ENCODE results near the gene FAM168A.

Gene FAM168A

GRCh38 chr11:73425108-73425507, 172.8 kb downstream of the FAM168A start:
- Histone ChIP-seq H3K9me3 (ENCODE audit: control insufficient read depth, low read length) (no peaks in the 10 kb centered on the region), H3K36me3 (ENCODE audit: control insufficient read depth, insufficient read depth, low read length) (no peaks in the 10 kb centered on the region), H3K4me1 (ENCODE audit: control insufficient read depth, insufficient read depth, low read length, poor library complexity, severe bottlenecking) (no peaks in the 10 kb centered on the region), H3K27me3 (replicated peaks; ENCODE audit: control insufficient read depth, insufficient read depth, low read length, poor library complexity, severe bottlenecking) (no peaks in the 10 kb centered on the region), H3K4me3 (ENCODE audit: insufficient read depth, low read depth, low read length, poor library complexity, severe bottlenecking) (no peak overlapping the region), H3K27ac (ENCODE audit: insufficient read depth, low read length, poor library complexity, severe bottlenecking) (no peak overlapping the region)
- no peak for DNase-seq

- Histone ChIP-seq H3K4me3 (ENCODE audit: insufficient read depth, low read depth, low read length, poor library complexity, severe bottlenecking) (no peak overlapping the region), H3K27ac (ENCODE audit: insufficient read depth, low read length, poor library complexity, severe bottlenecking) (no peak overlapping the region), H3K36me3 (ENCODE audit: control insufficient read depth, insufficient read depth, low read length) (peaks cover 3% of the 10 kb centered on the region), H3K4me1 (ENCODE audit: control insufficient read depth, insufficient read depth, low read length, poor library complexity, severe bottlenecking) (no peaks in the 10 kb centered on the region), H3K9me3 (ENCODE audit: control insufficient read depth, low read length) (no peaks in the 10 kb centered on the region), H3K27me3 (replicated peaks; ENCODE audit: control insufficient read depth, insufficient read depth, low read length, poor library complexity, severe bottlenecking) (no peaks in the 10 kb centered on the region)
- no peak for DNase-seq
Measured at GRCh38 chr11:73423506-73423905, 174.4 kb downstream of the FAM168A start.

GRCh38 chr11:73422886-73423285, 175.0 kb downstream of the FAM168A start:
- Histone ChIP-seq H3K9me3 (ENCODE audit: control insufficient read depth, low read length) (no peaks in the 10 kb centered on the region), H3K4me3 (ENCODE audit: insufficient read depth, low read depth, low read length, poor library complexity, severe bottlenecking) (no peak overlapping the region), H3K36me3 (ENCODE audit: control insufficient read depth, insufficient read depth, low read length) (peaks cover 3% of the 10 kb centered on the region), H3K4me1 (ENCODE audit: control insufficient read depth, insufficient read depth, low read length, poor library complexity, severe bottlenecking) (no peaks in the 10 kb centered on the region), H3K27me3 (replicated peaks; ENCODE audit: control insufficient read depth, insufficient read depth, low read length, poor library complexity, severe bottlenecking) (no peaks in the 10 kb centered on the region), H3K27ac (ENCODE audit: insufficient read depth, low read length, poor library complexity, severe bottlenecking) (no peak overlapping the region)
- no peak for DNase-seq

DNA sequence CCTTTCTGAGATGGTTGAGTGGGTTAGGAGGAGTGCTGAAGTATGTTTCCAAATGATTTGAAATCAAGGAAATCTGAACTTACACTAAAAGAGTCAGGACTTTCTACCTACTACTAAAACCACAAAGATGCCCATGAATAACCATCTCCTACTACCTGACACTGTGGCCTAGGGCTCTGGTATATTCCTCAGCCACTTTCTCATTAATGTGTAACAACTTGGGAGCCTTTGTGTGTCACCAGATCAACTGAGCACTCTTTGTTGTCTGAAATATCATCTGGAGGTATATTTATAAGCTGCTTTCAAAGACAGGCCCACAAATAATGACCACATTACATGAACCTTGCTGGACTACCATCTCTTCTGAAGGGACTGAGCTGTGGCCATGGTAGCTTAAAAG, 177.8 kb downstream of the FAM168A start:
- DNase-seq: no peak

DNA sequence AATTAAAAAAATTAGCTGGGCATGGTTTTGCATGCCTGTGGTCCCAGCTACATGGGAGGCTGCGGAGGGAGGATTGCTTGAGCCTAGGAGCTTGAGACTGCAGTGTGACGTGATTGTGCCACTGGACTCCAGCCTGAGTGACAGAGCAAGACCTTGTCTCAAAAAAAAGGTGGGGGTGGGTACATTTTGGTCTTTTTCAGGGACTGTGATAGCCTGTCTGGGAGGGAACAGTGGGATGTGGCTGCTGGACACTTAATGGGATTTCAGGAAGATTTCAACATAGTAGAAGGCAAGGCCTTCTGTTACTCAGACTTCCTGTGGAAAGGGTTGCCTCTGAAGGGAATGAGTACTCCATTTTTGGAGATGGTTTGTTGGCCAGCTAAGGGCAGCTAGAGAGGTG, 181.1 kb downstream of the FAM168A start:
- Histone ChIP-seq H3K36me3 (ENCODE audit: control insufficient read depth, insufficient read depth, low read length) (peaks cover 3% of the 10 kb centered on the region), H3K27ac (ENCODE audit: insufficient read depth, low read length, poor library complexity, severe bottlenecking) (no peak overlapping the region), H3K4me3 (ENCODE audit: insufficient read depth, low read depth, low read length, poor library complexity, severe bottlenecking) (no peak overlapping the region), H3K4me1 (ENCODE audit: control insufficient read depth, insufficient read depth, low read length, poor library complexity, severe bottlenecking) (no peaks in the 10 kb centered on the region), H3K27me3 (replicated peaks; ENCODE audit: control insufficient read depth, insufficient read depth, low read length, poor library complexity, severe bottlenecking) (no peaks in the 10 kb centered on the region), H3K9me3 (ENCODE audit: control insufficient read depth, low read length) (no peaks in the 10 kb centered on the region)
- DNase-seq: no peak

More for the DNA sequence above, 177.8 kb downstream of the FAM168A start:
- peaks cover 3% of the 10 kb centered on the region for H3K36me3 ChIP-seq (ENCODE audit: control insufficient read depth, insufficient read depth, low read length)
- H3K27me3 ChIP-seq (replicated peaks; ENCODE audit: control insufficient read depth, insufficient read depth, low read length, poor library complexity, severe bottlenecking): no peaks in the 10 kb centered on the region
- no peaks in the 10 kb centered on the region for H3K4me1 ChIP-seq (ENCODE audit: control insufficient read depth, insufficient read depth, low read length, poor library complexity, severe bottlenecking)
- H3K4me3 ChIP-seq (ENCODE audit: insufficient read depth, low read depth, low read length, poor library complexity, severe bottlenecking): no peak overlapping the region
- no peak overlapping the region for H3K27ac ChIP-seq (ENCODE audit: insufficient read depth, low read length, poor library complexity, severe bottlenecking)
- H3K9me3 ChIP-seq (ENCODE audit: control insufficient read depth, low read length): no peaks in the 10 kb centered on the region

- H3K9me3 ChIP-seq (ENCODE audit: control insufficient read depth, low read length): no peaks in the 10 kb centered on the region
- H3K36me3 ChIP-seq (ENCODE audit: control insufficient read depth, insufficient read depth, low read length): peaks cover 7% of the 10 kb centered on the region
- no peaks in the 10 kb centered on the region for H3K27me3 ChIP-seq (replicated peaks; ENCODE audit: control insufficient read depth, insufficient read depth, low read length, poor library complexity, severe bottlenecking)
- no peak overlapping the region for H3K4me3 ChIP-seq (ENCODE audit: insufficient read depth, low read depth, low read length, poor library complexity, severe bottlenecking)
- no peak for DNase-seq
- H3K4me1 ChIP-seq (ENCODE audit: control insufficient read depth, insufficient read depth, low read length, poor library complexity, severe bottlenecking): no peaks in the 10 kb centered on the region
- H3K27ac ChIP-seq (ENCODE audit: insufficient read depth, low read length, poor library complexity, severe bottlenecking): no peak overlapping the region
Measured at GRCh38 chr11:73415854-73416615, 181.9 kb downstream of the FAM168A start.

DNA sequence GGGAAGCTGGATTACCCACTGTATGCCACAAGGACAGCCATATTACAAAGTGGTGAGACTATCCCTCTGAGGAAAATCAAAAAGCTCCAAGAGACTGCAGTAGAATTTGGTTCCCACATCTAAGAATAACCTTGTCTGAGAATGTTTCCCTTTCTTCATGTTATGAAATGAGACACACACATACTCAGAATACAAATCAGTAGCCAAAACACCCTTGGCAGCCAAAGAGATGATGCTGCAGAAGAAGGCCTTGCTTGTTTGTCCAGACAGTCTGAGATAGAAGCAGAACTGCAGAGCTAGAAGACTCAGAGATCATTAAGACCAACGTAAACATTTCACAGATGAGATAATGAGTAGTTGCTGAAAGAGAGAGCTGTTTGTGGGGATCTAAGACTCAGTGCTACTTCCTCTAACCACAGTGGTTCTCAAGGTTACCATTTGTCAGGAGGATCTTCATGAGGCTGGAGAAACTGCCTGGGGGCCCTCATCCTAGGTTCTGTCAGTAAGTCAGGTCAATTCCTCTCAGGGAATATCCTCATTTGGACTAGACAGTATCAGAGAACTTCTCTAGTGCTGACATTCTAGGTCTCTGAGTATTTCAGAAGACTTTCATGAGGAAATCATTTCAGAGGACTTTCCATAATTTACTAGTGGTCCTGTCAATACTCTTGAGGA, 182.8 kb downstream of the FAM168A start:
- Histone ChIP-seq H3K4me3 (ENCODE audit: insufficient read depth, low read depth, low read length, poor library complexity, severe bottlenecking) (no peak overlapping the region), H3K4me1 (ENCODE audit: control insufficient read depth, insufficient read depth, low read length, poor library complexity, severe bottlenecking) (no peaks in the 10 kb centered on the region), H3K9me3 (ENCODE audit: control insufficient read depth, low read length) (no peaks in the 10 kb centered on the region), H3K27me3 (replicated peaks; ENCODE audit: control insufficient read depth, insufficient read depth, low read length, poor library complexity, severe bottlenecking) (no peaks in the 10 kb centered on the region), H3K36me3 (ENCODE audit: control insufficient read depth, insufficient read depth, low read length) (peaks cover 9% of the 10 kb centered on the region), H3K27ac (ENCODE audit: insufficient read depth, low read length, poor library complexity, severe bottlenecking) (no peak overlapping the region)
- DNase-seq: no peak

- DNase-seq: no peak
- H3K36me3 ChIP-seq (ENCODE audit: control insufficient read depth, insufficient read depth, low read length): peaks cover 15% of the 10 kb centered on the region
- H3K4me1 ChIP-seq (ENCODE audit: control insufficient read depth, insufficient read depth, low read length, poor library complexity, severe bottlenecking): no peaks in the 10 kb centered on the region
- no peak overlapping the region for H3K27ac ChIP-seq (ENCODE audit: insufficient read depth, low read length, poor library complexity, severe bottlenecking)
- H3K27me3 ChIP-seq (replicated peaks; ENCODE audit: control insufficient read depth, insufficient read depth, low read length, poor library complexity, severe bottlenecking): no peaks in the 10 kb centered on the region
- no peaks in the 10 kb centered on the region for H3K9me3 ChIP-seq (ENCODE audit: control insufficient read depth, low read length)
- H3K4me3 ChIP-seq (ENCODE audit: insufficient read depth, low read depth, low read length, poor library complexity, severe bottlenecking): no peak overlapping the region
Measured at GRCh38 chr11:73413256-73413655, 184.7 kb downstream of the FAM168A start.

DNA sequence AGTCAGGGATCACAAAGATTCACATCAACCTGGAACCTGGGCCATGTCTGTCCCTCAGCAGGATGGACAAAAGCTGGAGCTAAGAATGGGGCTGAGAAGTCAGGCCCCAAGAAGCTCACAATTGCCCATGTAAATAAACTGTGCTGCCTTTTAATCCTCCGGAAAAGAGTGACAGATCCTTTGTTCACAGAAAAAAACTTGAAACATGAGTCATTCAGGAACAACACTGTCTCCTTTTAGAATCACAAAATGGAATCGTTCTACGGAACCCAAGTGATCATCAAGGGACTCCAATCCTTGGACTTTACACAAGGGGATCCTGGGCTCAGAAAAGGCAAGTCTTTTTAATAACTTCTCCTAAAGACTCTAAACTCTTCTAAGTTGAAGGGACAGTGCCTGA, 185.6 kb downstream of the FAM168A start:
- peaks cover 15% of the 10 kb centered on the region for H3K36me3 ChIP-seq (ENCODE audit: control insufficient read depth, insufficient read depth, low read length)
- DNase-seq: no peak
- H3K4me3 ChIP-seq (ENCODE audit: insufficient read depth, low read depth, low read length, poor library complexity, severe bottlenecking): no peak overlapping the region
- no peaks in the 10 kb centered on the region for H3K4me1 ChIP-seq (ENCODE audit: control insufficient read depth, insufficient read depth, low read length, poor library complexity, severe bottlenecking)
- no peak overlapping the region for H3K27ac ChIP-seq (ENCODE audit: insufficient read depth, low read length, poor library complexity, severe bottlenecking)
- H3K9me3 ChIP-seq (ENCODE audit: control insufficient read depth, low read length): no peaks in the 10 kb centered on the region
- no peaks in the 10 kb centered on the region for H3K27me3 ChIP-seq (replicated peaks; ENCODE audit: control insufficient read depth, insufficient read depth, low read length, poor library complexity, severe bottlenecking)

DNA sequence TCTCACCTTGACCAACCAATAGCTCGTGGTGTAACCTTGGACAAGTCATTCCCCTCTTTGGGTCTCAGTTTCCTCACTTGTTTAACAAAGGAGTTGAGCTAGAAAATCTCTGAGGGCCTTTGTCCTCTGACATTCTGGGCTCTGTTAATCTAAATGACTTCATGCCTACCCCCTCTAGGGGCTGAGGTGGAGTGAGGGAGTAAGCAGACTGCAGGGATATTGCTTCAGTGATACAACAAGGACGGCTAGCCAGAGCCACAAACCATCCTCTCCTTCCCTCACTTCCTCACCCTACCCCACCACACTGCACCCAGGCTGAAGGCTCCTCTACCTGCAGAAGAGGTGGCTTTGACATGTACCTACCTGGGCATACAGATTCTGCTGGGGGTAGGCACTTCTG, 186.9 kb downstream of the FAM168A start:
- H3K36me3 ChIP-seq (ENCODE audit: control insufficient read depth, insufficient read depth, low read length): peaks cover 15% of the 10 kb centered on the region
- no peak for DNase-seq
- no peaks in the 10 kb centered on the region for H3K27me3 ChIP-seq (replicated peaks; ENCODE audit: control insufficient read depth, insufficient read depth, low read length, poor library complexity, severe bottlenecking)
- H3K4me1 ChIP-seq (ENCODE audit: control insufficient read depth, insufficient read depth, low read length, poor library complexity, severe bottlenecking): no peaks in the 10 kb centered on the region
- no peak overlapping the region for H3K27ac ChIP-seq (ENCODE audit: insufficient read depth, low read length, poor library complexity, severe bottlenecking)
- no peaks in the 10 kb centered on the region for H3K9me3 ChIP-seq (ENCODE audit: control insufficient read depth, low read length)
- H3K4me3 ChIP-seq (ENCODE audit: insufficient read depth, low read depth, low read length, poor library complexity, severe bottlenecking): no peak overlapping the region
